Neural cell (in vitro differentiated cells): Measurements from ENCODE around the gene SESN2. TPM values are rescaled to one million over a fixed set of nuclear protein-coding genes. Genes with fewer than 3 reads are reported as not detected.

Source experiments
- H2AFZ ChIP-seq: fragments of 200-600, 300-800 bp; sonication (generic), shearing (Covaris generic); 2 replicates; pipeline ENCODE4 v1.6.0; 2014; ENCODE audit warnings: low read depth, mild to moderate bottlenecking, antibody characterized with exemption, low read length, moderate library complexity
- H3F3A ChIP-seq: fragments of 200-600 bp; shearing (Covaris generic); 2 replicates; pipeline ENCODE4 v1.6.1; 2016; ENCODE audit warnings: mild to moderate bottlenecking, moderate library complexity, mixed read lengths, antibody characterized with exemption, low read length; ENCODE audit not compliant: insufficient read depth, poor library complexity, severe bottlenecking
- H3K27ac ChIP-seq: fragments of 200-600, 300-800 bp; sonication (generic), shearing (Covaris generic); 2 replicates; pipeline ENCODE4 v1.5.1; 2014; ENCODE audit warnings: mild to moderate bottlenecking, low read length, moderate library complexity
- H3K27me3 ChIP-seq: fragments of 300-800, 200-600 bp; sonication (generic), shearing (Covaris generic); 2 replicates; pipeline ENCODE4 v1.6.0; 2014; ENCODE audit warnings: mild to moderate bottlenecking, low read depth, low read length, moderate library complexity; ENCODE audit not compliant: insufficient read depth
- H3K36me3 ChIP-seq: fragments of 300-800, 200-600 bp; sonication (generic), shearing (Covaris generic); 2 replicates; pipeline ENCODE4 v1.5.1; 2014; ENCODE audit warnings: mild to moderate bottlenecking, antibody characterized with exemption, low read length, moderate library complexity; ENCODE audit not compliant: insufficient read depth
- H3K4me2 ChIP-seq: fragments of 300-800, 200-600 bp; sonication (generic), shearing (Covaris generic); 2 replicates; pipeline ENCODE4 v1.6.0; 2014; ENCODE audit warnings: mild to moderate bottlenecking, low read length
- H3K4me3 ChIP-seq: fragments of 300-800, 200-600 bp; sonication (generic), shearing (Covaris generic); 2 replicates; pipeline ENCODE4 v1.5.1; 2014; ENCODE audit warnings: mild to moderate bottlenecking, low read length, moderate library complexity
- H3K79me2 ChIP-seq: fragments of 200-600 bp; shearing (Covaris generic); replicated peaks from 2 replicates; pipeline ENCODE4 v1.6.0; 2014; ENCODE audit warnings: mild to moderate bottlenecking, low read length, moderate library complexity; ENCODE audit not compliant: insufficient read depth
- H3K9ac ChIP-seq: fragments of 300-800, 200-600 bp; sonication (generic), shearing (Covaris generic); 2 replicates; pipeline ENCODE4 v1.6.1; 2016; ENCODE audit warnings: mild to moderate bottlenecking, low read length, mixed read lengths
- H3K9me2 ChIP-seq: fragments of 200-600 bp; shearing (Covaris generic); 2 replicates; pipeline ENCODE4 v1.6.1; 2016; ENCODE audit warnings: mild to moderate bottlenecking, low read length, mixed read lengths; ENCODE audit not compliant: insufficient read depth
- H3K9me3 ChIP-seq: fragments of 200-600, 300-800 bp; sonication (generic), shearing (Covaris generic); 2 replicates; pipeline ENCODE4 v1.6.1; 2016; ENCODE audit warnings: mild to moderate bottlenecking, mixed run types, low read length, moderate library complexity, mixed read lengths
- H4K20me1 ChIP-seq: fragments of 200-600 bp; shearing (Covaris generic); 2 replicates; pipeline ENCODE4 v1.6.1; 2016; ENCODE audit warnings: mild to moderate bottlenecking, mixed run types; ENCODE audit not compliant: insufficient read depth
- EP300 ChIP-seq: fragments of 450-650 bp; conservative IDR thresholded peaks from 2 replicates; pipeline ENCODE4 v1.6.1; 2014; ENCODE audit warnings: antibody characterized with exemption, mild to moderate bottlenecking, moderate library complexity; ENCODE audit not compliant: poor library complexity, severe bottlenecking
- EZH2 ChIP-seq: fragments of 200-600, 300-800 bp; shearing (Covaris generic), sonication (generic); IDR thresholded peaks from 2 replicates; pipeline ENCODE4 v1.6.1; 2014; ENCODE audit warnings: antibody characterized with exemption, low read length, borderline replicate concordance, mild to moderate bottlenecking; ENCODE audit not compliant: insufficient read depth, poor library complexity, severe bottlenecking
- MXI1 ChIP-seq: fragments of 450-650 bp; conservative IDR thresholded peaks from 2 replicates; pipeline ENCODE4 v1.6.1; 2014; ENCODE audit warnings: antibody characterized with exemption, mild to moderate bottlenecking; ENCODE audit not compliant: poor library complexity, severe bottlenecking
- POLR2AphosphoS5 ChIP-seq: IDR thresholded peaks from 2 replicates; pipeline ENCODE4 v1.6.1; 2012
- RAD21 ChIP-seq: fragments of 450-650 bp; conservative IDR thresholded peaks from 2 replicates; pipeline ENCODE4 v1.6.1; 2014; ENCODE audit warnings: antibody characterized with exemption, mild to moderate bottlenecking, moderate library complexity
- SMC3 ChIP-seq: fragments of 450-650 bp; conservative IDR thresholded peaks from 2 replicates; pipeline ENCODE4 v1.6.1; 2014; ENCODE audit warnings: antibody characterized with exemption, mild to moderate bottlenecking, moderate library complexity; ENCODE audit not compliant: poor library complexity
- TAF1 ChIP-seq: IDR thresholded peaks from 2 replicates; pipeline ENCODE4 v1.6.1; 2012; ENCODE audit warnings: low read depth
- polyA plus RNA-seq: library from polyadenylated mRNA; depleted of rRNA; stranded (reverse); fragments of >200 nt; gene quantifications from 2 replicates; pipeline ENCODE4 v1.2.3, GENCODE V29; 2014
- TF ChIP-seq, protein P1 (sequence below): IDR thresholded peaks from 2 replicates; pipeline ENCODE4 v1.6.1; 2012; ENCODE audit warnings: borderline replicate concordance
- TF ChIP-seq, protein P2 (sequence below): fragments of 450-650 bp; IDR thresholded peaks from 2 replicates; pipeline ENCODE4 v1.5.1; 2014; ENCODE audit warnings: antibody characterized with exemption, mild to moderate bottlenecking, moderate library complexity; ENCODE audit not compliant: poor library complexity, severe bottlenecking

Gene SESN2
- polyA plus RNA-seq, 1 donor from 2014 or later: 9.3 TPM

DNA sequence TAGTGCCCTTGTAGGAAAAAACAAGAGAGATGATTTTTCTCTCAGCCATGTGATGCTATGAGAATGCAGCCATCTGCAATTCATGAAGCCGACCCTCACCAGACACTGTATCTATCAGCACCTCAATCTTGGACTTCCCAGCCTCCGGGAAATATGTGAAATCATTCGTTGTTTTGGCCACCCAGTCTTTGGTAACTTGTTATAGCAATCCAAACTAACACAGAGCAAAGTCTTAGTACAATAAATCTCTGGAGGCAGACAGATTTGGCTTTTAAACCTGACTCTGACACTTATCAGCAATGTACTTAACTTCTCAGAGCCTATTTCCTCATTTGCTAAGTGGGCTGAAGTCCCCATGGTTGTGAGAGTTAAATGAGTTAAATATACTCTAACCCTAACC lies 64.4 kb downstream of the SESN2 start:
- no peaks in the 10 kb centered on the region for H3K27me3 ChIP-seq
- H3K4me3 ChIP-seq: no peak overlapping the region
- no peak overlapping the region for H2AFZ ChIP-seq
- H3K9me3 ChIP-seq: no peaks in the 10 kb centered on the region
- H3K9ac ChIP-seq: no peak overlapping the region
- H3F3A ChIP-seq: no peaks in the 10 kb centered on the region
- H3K27ac ChIP-seq: no peak overlapping the region
- no peak overlapping the region for H3K4me2 ChIP-seq
- H3K79me2 ChIP-seq: no peaks in the 10 kb centered on the region
- H4K20me1 ChIP-seq: no peaks in the 10 kb centered on the region
- no peaks in the 10 kb centered on the region for H3K36me3 ChIP-seq
- H3K9me2 ChIP-seq: no peaks in the 10 kb centered on the region
- TF ChIP-seq MXI1 (no peak), POLR2AphosphoS5 (no peak), RAD21 (no peak), TAF1 (no peak), EP300 (no peak), EZH2 (no peak), SMC3 (no peak)
- TF ChIP-seq, protein P1, sequence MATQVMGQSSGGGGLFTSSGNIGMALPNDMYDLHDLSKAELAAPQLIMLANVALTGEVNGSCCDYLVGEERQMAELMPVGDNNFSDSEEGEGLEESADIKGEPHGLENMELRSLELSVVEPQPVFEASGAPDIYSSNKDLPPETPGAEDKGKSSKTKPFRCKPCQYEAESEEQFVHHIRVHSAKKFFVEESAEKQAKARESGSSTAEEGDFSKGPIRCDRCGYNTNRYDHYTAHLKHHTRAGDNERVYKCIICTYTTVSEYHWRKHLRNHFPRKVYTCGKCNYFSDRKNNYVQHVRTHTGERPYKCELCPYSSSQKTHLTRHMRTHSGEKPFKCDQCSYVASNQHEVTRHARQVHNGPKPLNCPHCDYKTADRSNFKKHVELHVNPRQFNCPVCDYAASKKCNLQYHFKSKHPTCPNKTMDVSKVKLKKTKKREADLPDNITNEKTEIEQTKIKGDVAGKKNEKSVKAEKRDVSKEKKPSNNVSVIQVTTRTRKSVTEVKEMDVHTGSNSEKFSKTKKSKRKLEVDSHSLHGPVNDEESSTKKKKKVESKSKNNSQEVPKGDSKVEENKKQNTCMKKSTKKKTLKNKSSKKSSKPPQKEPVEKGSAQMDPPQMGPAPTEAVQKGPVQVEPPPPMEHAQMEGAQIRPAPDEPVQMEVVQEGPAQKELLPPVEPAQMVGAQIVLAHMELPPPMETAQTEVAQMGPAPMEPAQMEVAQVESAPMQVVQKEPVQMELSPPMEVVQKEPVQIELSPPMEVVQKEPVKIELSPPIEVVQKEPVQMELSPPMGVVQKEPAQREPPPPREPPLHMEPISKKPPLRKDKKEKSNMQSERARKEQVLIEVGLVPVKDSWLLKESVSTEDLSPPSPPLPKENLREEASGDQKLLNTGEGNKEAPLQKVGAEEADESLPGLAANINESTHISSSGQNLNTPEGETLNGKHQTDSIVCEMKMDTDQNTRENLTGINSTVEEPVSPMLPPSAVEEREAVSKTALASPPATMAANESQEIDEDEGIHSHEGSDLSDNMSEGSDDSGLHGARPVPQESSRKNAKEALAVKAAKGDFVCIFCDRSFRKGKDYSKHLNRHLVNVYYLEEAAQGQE: no peak

DNA sequence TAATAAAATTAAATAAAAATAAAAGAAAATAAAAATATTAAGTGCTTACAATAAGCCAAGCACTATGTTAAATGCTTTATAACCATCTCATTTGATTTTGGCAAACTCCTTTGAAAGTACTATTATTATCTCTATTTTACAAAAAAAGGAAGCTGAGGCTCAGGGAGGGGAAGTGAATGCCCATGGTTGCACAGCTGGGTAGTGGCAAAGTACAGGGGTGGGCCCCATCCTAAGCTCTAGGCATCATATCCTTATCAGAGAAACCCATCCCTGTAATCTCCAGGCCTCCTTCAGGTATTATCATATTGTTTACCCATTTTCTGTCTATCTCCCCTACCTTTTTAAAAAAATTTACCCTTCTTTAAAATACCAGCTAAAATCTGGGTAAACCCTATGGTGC lies 67.2 kb downstream of the SESN2 start:
- TF ChIP-seq, protein P2, sequence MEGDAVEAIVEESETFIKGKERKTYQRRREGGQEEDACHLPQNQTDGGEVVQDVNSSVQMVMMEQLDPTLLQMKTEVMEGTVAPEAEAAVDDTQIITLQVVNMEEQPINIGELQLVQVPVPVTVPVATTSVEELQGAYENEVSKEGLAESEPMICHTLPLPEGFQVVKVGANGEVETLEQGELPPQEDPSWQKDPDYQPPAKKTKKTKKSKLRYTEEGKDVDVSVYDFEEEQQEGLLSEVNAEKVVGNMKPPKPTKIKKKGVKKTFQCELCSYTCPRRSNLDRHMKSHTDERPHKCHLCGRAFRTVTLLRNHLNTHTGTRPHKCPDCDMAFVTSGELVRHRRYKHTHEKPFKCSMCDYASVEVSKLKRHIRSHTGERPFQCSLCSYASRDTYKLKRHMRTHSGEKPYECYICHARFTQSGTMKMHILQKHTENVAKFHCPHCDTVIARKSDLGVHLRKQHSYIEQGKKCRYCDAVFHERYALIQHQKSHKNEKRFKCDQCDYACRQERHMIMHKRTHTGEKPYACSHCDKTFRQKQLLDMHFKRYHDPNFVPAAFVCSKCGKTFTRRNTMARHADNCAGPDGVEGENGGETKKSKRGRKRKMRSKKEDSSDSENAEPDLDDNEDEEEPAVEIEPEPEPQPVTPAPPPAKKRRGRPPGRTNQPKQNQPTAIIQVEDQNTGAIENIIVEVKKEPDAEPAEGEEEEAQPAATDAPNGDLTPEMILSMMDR: no peak
- TF ChIP-seq SMC3 (no peak), RAD21 (no peak), MXI1 (no peak), POLR2AphosphoS5 (no peak), EZH2 (no peak), EP300 (no peak), TAF1 (no peak)
- TF ChIP-seq, protein P1: no peak
- Histone ChIP-seq H3K79me2 (no peaks in the 10 kb centered on the region), H3K4me3 (no peak overlapping the region), H3K9ac (no peak overlapping the region), H3K36me3 (no peaks in the 10 kb centered on the region), H3F3A (no peaks in the 10 kb centered on the region), H3K27me3 (no peaks in the 10 kb centered on the region), H3K27ac (no peak overlapping the region), H4K20me1 (no peaks in the 10 kb centered on the region), H2AFZ (no peak overlapping the region), H3K9me2 (no peaks in the 10 kb centered on the region), H3K4me2 (no peak overlapping the region), H3K9me3 (no peaks in the 10 kb centered on the region)
